Measurements from ENCODE around the gene MAPKAPK2. TPM values are rescaled to one million over a fixed set of nuclear protein-coding genes. Genes with fewer than 3 reads are reported as not detected.
"Not testable (repeated sequence)": the region's sequence is repeated elsewhere in the genome, so short reads cannot be mapped to it uniquely, and the experiment has no call there.

The MAPKAPK2 gene
- total RNA-seq, 1 donor from 2014 or later = 214 TPM

GRCh38 chr1:206776229-206776628 lies 91.5 kb downstream of the MAPKAPK2 start:
- ATAC-seq = no peak
- DNase-seq (ENCODE audit: missing footprints) = no peak
- intact Hi-C loops (cut with DNase I) = no loop called here

- intact Hi-C loops (cut with DNase I) = no loop called here
- no peak for ATAC-seq
- no peak for DNase-seq (ENCODE audit: missing footprints)
These were observed 93.3 kb downstream of the MAPKAPK2 start for GRCh38 chr1:206778031-206778430.

- intact Hi-C loops (cut with DNase I); DNase-seq (ENCODE audit: missing footprints); ATAC-seq: not testable (repeated sequence)
These were observed 94.2 kb downstream of the MAPKAPK2 start for GRCh38 chr1:206778911-206779310.

- ATAC-seq = no peak
- DNase-seq (ENCODE audit: missing footprints) = no peak
- intact Hi-C loops (cut with DNase I) = no loop called here
These were observed 94.9 kb downstream of the MAPKAPK2 start for GRCh38 chr1:206779638-206780037.

- intact Hi-C loops (cut with DNase I) = no loop called here
- DNase-seq (ENCODE audit: missing footprints) = no peak
- no peak for ATAC-seq
These were observed 97.7 kb downstream of the MAPKAPK2 start for GRCh38 chr1:206782448-206782847.

- intact Hi-C loops (cut with DNase I) = no loop called here
- DNase-seq (ENCODE audit: missing footprints) (no peak), ATAC-seq (no peak)
These were observed 98.8 kb downstream of the MAPKAPK2 start for GRCh38 chr1:206783506-206783905.

Other genes with a start within 250 kb of the MAPKAPK2 start
- gene IKBKE, start 214.4 kb upstream of the MAPKAPK2 start, total RNA-seq = 0.62 TPM
- gene RASSF5, start 177.4 kb upstream of the MAPKAPK2 start, total RNA-seq = 5.3 TPM
- 26.0 TPM for gene EIF2D, start 72.4 kb upstream of the MAPKAPK2 start, total RNA-seq
- gene DYRK3, start 49.4 kb upstream of the MAPKAPK2 start, total RNA-seq = 21.9 TPM
- not detected for gene IL19, start 85.9 kb downstream of the MAPKAPK2 start, total RNA-seq
- gene IL10, start 87.6 kb downstream of the MAPKAPK2 start, total RNA-seq = 0.54 TPM
- gene IL20, start 180.7 kb downstream of the MAPKAPK2 start, total RNA-seq = not detected
- gene IL24, start 212.5 kb downstream of the MAPKAPK2 start, total RNA-seq = not detected
- gene FCMR, start 237.0 kb downstream of the MAPKAPK2 start, total RNA-seq = 6.3 TPM

Measured in Right ventricle myocardium inferior (tissue), 1 donor.